ENCODE data around the gene KIAA1328.

The KIAA1328 gene

GRCh38 chr18:37161491-37161890 lies 332.6 kb downstream of the KIAA1328 start:
- DNase-seq, result peak; percentile 9

GRCh38 chr18:37162551-37162950 lies 333.6 kb downstream of the KIAA1328 start:
- DNase-seq, result no peak

GRCh38 chr18:37163119-37163518 lies 334.2 kb downstream of the KIAA1328 start:
- no peak for DNase-seq

GRCh38 chr18:37166491-37166890 lies 337.6 kb downstream of the KIAA1328 start:
- no peak for DNase-seq

- DNase-seq, result peak; percentile 4
These were observed 338.0 kb downstream of the KIAA1328 start for GRCh38 chr18:37166966-37167365.

GRCh38 chr18:37170984-37171383 lies 342.1 kb downstream of the KIAA1328 start:
- DNase-seq, result no peak

GRCh38 chr18:37173384-37173783 lies 344.5 kb downstream of the KIAA1328 start:
- no peak for DNase-seq

- no peak for DNase-seq
These were observed 347.0 kb downstream of the KIAA1328 start for GRCh38 chr18:37175727-37176620.

GRCh38 chr18:37176621-37176934 lies 347.7 kb downstream of the KIAA1328 start:
- DNase-seq, result no peak

GRCh38 chr18:37179384-37179783 lies 350.5 kb downstream of the KIAA1328 start:
- no peak for DNase-seq

GRCh38 chr18:37180086-37180485 lies 351.2 kb downstream of the KIAA1328 start:
- DNase-seq, result no peak

- DNase-seq, result no peak
These were observed 353.6 kb downstream of the KIAA1328 start for GRCh38 chr18:37182340-37183135.

GRCh38 chr18:37184209-37184868 lies 355.4 kb downstream of the KIAA1328 start:
- DNase-seq, result no peak

- DNase-seq, result no peak
These were observed 359.3 kb downstream of the KIAA1328 start for GRCh38 chr18:37188016-37188791.

GRCh38 chr18:37199741-37200140 lies 370.8 kb downstream of the KIAA1328 start:
- DNase-seq, result no peak

- no peak for DNase-seq
These were observed 378.4 kb downstream of the KIAA1328 start for GRCh38 chr18:37207343-37207742.

- DNase-seq, result no peak
These were observed 381.9 kb downstream of the KIAA1328 start for GRCh38 chr18:37210781-37211180.

GRCh38 chr18:37218022-37218590 lies 389.2 kb downstream of the KIAA1328 start:
- DNase-seq, result no peak

GRCh38 chr18:37219257-37219656 lies 390.3 kb downstream of the KIAA1328 start:
- no peak for DNase-seq

GRCh38 chr18:37222354-37222998 lies 393.5 kb downstream of the KIAA1328 start:
- DNase-seq, result no peak

- no peak for DNase-seq
These were observed 394.1 kb downstream of the KIAA1328 start for GRCh38 chr18:37222999-37223378.

- no peak for DNase-seq
These were observed 396.4 kb downstream of the KIAA1328 start for GRCh38 chr18:37225279-37225678.
